Caco-2 (cell line): Measurements from ENCODE around the gene ATG7. TPM values are rescaled to one million over a fixed set of nuclear protein-coding genes. Genes with fewer than 3 reads are reported as not detected.

Experiments
- BruUV-seq: library from RNA; stranded (reverse); fragments of 400-500 nt; replicated peaks from 2 replicates; lab custom pipeline; 2021; lab: Mats Ljungman, UMichigan
- CTCF ChIA-PET: fragments of 300-600 bp; sonication (Branson Sonifier 250); formaldehyde crosslinking; loops from one replicate; lab custom pipeline; 2022; ENCODE audit warnings: antibody characterized with exemption; lab: Charles Lee
- POLR2A ChIA-PET: fragments of 300-600 bp; sonication (Branson Sonifier 250); formaldehyde crosslinking; loops from one replicate; lab custom pipeline; 2022; ENCODE audit warnings: antibody characterized with exemption; lab: Charles Lee
- DNase-seq, 2 experiments: peaks; one replicate each; pipeline versions ENCODE4 v3.0.0 to v3.0.0-alpha.2; 2020 to 2022
- H3K27me3 ChIP-seq: replicated peaks from 2 replicates; pipeline ENCODE4 v1.6.0; 2011; ENCODE audit warnings: low read length; ENCODE audit not compliant: control insufficient read depth, insufficient read depth
- H3K36me3 ChIP-seq: 2 replicates; pipeline ENCODE4 v1.5.1; 2011; ENCODE audit warnings: low read length; ENCODE audit not compliant: control insufficient read depth, insufficient read depth
- H3K4me1 ChIP-seq: fragments of 250-450 bp; sonication (Bioruptor Pico); 2 replicates; pipeline ENCODE4 v1.5.1; 2020; ENCODE audit warnings: mild to moderate bottlenecking
- H3K4me3 ChIP-seq: 2 replicates; pipeline ENCODE4 v1.5.1; 2011; ENCODE audit warnings: low read depth, mild to moderate bottlenecking, control low read depth, low read length
- H3K9me3 ChIP-seq: fragments of 250-450 bp; sonication (Bioruptor Pico); 2 replicates; pipeline ENCODE4 v1.5.1; 2020; ENCODE audit warnings: mild to moderate bottlenecking, moderate library complexity
- H3K27ac Mint-ChIP-seq: one replicate; pipeline ENCODE4 v1.8.0; 2022; ENCODE audit warnings: mixed read lengths; ENCODE audit not compliant: unreplicated experiment
- H3K27me3 Mint-ChIP-seq: one replicate; pipeline ENCODE4 v1.8.0; 2022; ENCODE audit warnings: mixed read lengths; ENCODE audit not compliant: insufficient read depth, unreplicated experiment
- H3K36me3 Mint-ChIP-seq: one replicate; pipeline ENCODE4 v1.8.0; 2022; ENCODE audit warnings: mild to moderate bottlenecking, mixed read lengths; ENCODE audit not compliant: insufficient read depth, unreplicated experiment
- H3K4me1 Mint-ChIP-seq: one replicate; pipeline ENCODE4 v1.8.0; 2022; ENCODE audit warnings: low read depth, mixed read lengths; ENCODE audit not compliant: unreplicated experiment
- H3K4me3 Mint-ChIP-seq: one replicate; pipeline ENCODE4 v1.8.0; 2022; ENCODE audit warnings: mild to moderate bottlenecking, moderate library complexity, mixed read lengths; ENCODE audit not compliant: unreplicated experiment
- H3K9me3 Mint-ChIP-seq: one replicate; pipeline ENCODE4 v1.8.0; 2022; ENCODE audit warnings: mixed read lengths; ENCODE audit not compliant: unreplicated experiment
- intact Hi-C: fragments of 100-400 bp; cut with micrococcal nuclease; formaldehyde crosslinking; loops from one replicate; pipeline ENCODE4 v1.10.0; 2022; ENCODE audit not compliant: unreplicated experiment
- total RNA-seq: library from RNA; stranded (reverse); gene quantifications from 2 replicates; pipeline ENCODE4 v1.2.3, GENCODE V29; 2022
- TF ChIP-seq, protein P1 (sequence below), 2 experiments: fragments of 200-600 bp in 1 of 2; IDR thresholded peaks; 1 replicate in 1 of 2; 2 replicates in 1 of 2; pipeline versions ENCODE4 v1.5.1 to v1.8.0; 2011 to 2022; ENCODE audit warnings: antibody characterized with exemption in 1 of 2, control low read depth in 1 of 2, inconsistent platforms in 1 of 2, low read depth in 1 of 2, low read length in 1 of 2, mild to moderate bottlenecking in 1 of 2, moderate library complexity in 1 of 2; ENCODE audit not compliant: insufficient read depth in 1 of 2, severe bottlenecking in 1 of 2, unreplicated experiment in 1 of 2

The ATG7 gene
- total RNA-seq, 1 experiment from 2014 or later: 24.4 TPM

DNA sequence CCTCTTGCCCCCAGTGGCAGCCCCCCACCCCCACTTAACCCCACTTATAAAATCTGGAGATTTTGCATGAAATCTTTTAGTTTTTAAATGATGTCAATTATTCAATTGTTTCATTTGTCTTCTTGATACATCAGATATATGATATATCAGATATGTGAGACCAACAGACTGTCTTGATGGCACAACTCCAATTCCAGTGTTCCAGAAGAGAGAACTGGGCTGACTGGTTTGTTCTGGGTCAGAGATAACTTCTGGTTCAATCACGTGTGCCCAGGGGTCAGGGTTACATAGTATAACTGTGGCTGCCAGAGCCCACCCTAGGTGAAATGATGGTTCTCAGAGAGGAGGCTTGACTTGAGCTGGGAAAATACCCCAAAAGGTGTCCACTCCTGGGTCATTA lies 32.4 kb upstream of the ATG7 start:
- no peaks in the 10 kb centered on the region for H3K27me3 Mint-ChIP-seq
- Histone ChIP-seq H3K36me3 (no peaks in the 10 kb centered on the region), H3K4me3 (no peak overlapping the region), H3K27me3 (no peaks in the 10 kb centered on the region), H3K4me1 (peaks cover 4% of the 10 kb centered on the region; the same call in 1 of the 2 replicates), H3K9me3 (no peaks in the 10 kb centered on the region)
- H3K9me3 Mint-ChIP-seq: no peaks in the 10 kb centered on the region
- CTCF ChIA-PET: no interaction called here
- TF ChIP-seq, protein P1, sequence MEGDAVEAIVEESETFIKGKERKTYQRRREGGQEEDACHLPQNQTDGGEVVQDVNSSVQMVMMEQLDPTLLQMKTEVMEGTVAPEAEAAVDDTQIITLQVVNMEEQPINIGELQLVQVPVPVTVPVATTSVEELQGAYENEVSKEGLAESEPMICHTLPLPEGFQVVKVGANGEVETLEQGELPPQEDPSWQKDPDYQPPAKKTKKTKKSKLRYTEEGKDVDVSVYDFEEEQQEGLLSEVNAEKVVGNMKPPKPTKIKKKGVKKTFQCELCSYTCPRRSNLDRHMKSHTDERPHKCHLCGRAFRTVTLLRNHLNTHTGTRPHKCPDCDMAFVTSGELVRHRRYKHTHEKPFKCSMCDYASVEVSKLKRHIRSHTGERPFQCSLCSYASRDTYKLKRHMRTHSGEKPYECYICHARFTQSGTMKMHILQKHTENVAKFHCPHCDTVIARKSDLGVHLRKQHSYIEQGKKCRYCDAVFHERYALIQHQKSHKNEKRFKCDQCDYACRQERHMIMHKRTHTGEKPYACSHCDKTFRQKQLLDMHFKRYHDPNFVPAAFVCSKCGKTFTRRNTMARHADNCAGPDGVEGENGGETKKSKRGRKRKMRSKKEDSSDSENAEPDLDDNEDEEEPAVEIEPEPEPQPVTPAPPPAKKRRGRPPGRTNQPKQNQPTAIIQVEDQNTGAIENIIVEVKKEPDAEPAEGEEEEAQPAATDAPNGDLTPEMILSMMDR (IDR thresholded peaks at IDR 0.05; ENCODE audit: insufficient read depth in 1 of 2, low read depth in 1 of 2, low read length in 1 of 2, severe bottlenecking in 1 of 2, unreplicated experiment in 1 of 2): no peak
- BruUV-seq: no TSS peak
- H3K4me3 Mint-ChIP-seq: no peak overlapping the region
- H3K27ac Mint-ChIP-seq: no peak overlapping the region
- POLR2A ChIA-PET: no interaction called here
- intact Hi-C loops: loop anchor here (5.0 kb wide), 1 partner anchor 413 kb away; no protein-coding TSS in a partner anchor
- H3K36me3 Mint-ChIP-seq: no peaks in the 10 kb centered on the region
- no peak for DNase-seq
- H3K4me1 Mint-ChIP-seq: peaks cover 4% of the 10 kb centered on the region

DNA sequence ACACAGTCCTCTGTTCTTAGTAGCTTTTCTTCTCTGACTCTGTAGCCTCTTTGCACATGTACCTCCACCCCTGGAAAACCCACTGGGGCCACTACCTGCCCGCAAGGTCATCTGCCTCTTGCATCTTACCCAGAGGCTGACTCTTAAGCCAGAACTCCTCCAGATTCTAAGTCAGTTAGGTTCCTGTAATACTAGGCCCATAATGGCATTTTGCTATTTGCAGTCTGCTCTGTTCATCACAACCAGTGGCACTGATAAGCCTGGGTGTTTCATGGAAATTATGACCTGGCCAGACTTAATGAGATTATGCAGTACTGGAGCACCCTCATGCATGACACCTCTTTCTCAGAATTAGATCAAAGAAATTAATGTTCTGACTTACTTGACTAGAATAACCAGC lies 31.7 kb upstream of the ATG7 start:
- Mint-ChIP-seq H3K9me3 (no peaks in the 10 kb centered on the region), H3K27me3 (no peaks in the 10 kb centered on the region)

DNA sequence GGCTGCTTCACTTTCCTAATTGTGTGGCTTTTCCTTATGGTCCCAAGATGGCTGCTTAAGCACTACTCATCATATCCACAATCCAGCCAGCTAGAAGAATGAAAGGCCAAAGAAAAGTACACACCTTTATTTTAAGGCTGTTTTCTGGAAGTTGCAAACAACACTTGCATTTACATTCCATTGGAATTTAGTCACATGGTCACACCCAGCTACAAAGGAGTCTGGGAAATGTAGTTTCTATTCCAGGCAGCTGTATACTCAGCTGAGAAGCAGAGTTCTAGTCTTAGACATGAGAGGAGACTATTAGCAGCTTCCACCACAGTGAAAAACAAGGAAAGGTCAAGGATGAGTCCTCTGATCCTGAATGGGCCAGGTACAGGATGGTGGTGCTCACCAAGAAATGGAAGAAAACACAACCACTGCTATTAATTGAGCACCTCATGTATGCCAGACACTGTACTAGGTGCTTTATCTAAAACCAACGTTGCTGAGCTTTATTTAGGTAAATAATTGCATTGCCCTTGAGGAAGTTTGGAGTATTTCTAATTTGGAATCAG lies 28.0 kb upstream of the ATG7 start:
- Mint-ChIP-seq H3K27ac (no peak overlapping the region), H3K27me3 (no peaks in the 10 kb centered on the region), H3K4me1 (peaks cover 4% of the 10 kb centered on the region), H3K4me3 (no peak overlapping the region), H3K36me3 (no peaks in the 10 kb centered on the region), H3K9me3 (no peaks in the 10 kb centered on the region)
- intact Hi-C loops: no loop called here
- BruUV-seq: no TSS peak
- H3K9me3 ChIP-seq: no peaks in the 10 kb centered on the region
- TF ChIP-seq, protein P1 (IDR thresholded peaks at IDR 0.05; ENCODE audit: insufficient read depth in 1 of 2, low read depth in 1 of 2, low read length in 1 of 2, severe bottlenecking in 1 of 2, unreplicated experiment in 1 of 2): no peak
- CTCF ChIA-PET: interaction anchor here (1.1 kb wide), 1 partner anchor 91 kb away, joined by 3 read pairs; no protein-coding TSS in a partner anchor
- no peak overlapping the region for H3K4me3 ChIP-seq
- POLR2A ChIA-PET: interaction anchor here (1.1 kb wide), 1 partner anchor 28 kb away, joined by 4 read pairs; the partner anchor contains the start of gene ATG7
- peaks cover 4% of the 10 kb centered on the region; the same call in 1 of the 2 replicates for H3K4me1 ChIP-seq
- H3K27me3 ChIP-seq: no peaks in the 10 kb centered on the region
- H3K36me3 ChIP-seq: no peaks in the 10 kb centered on the region
- DNase-seq: peak in 1 of 2 experiments; percentile 5

More for the DNA sequence above, 31.7 kb upstream of the ATG7 start:
- H3K9me3 ChIP-seq: no peaks in the 10 kb centered on the region
- H3K4me3 Mint-ChIP-seq: no peak overlapping the region
- no peak for DNase-seq
- H3K4me1 ChIP-seq: peaks cover 4% of the 10 kb centered on the region; the same call in 1 of the 2 replicates
- H3K36me3 Mint-ChIP-seq: no peaks in the 10 kb centered on the region
- H3K4me1 Mint-ChIP-seq: peaks cover 4% of the 10 kb centered on the region
- no peak overlapping the region for H3K27ac Mint-ChIP-seq
- BruUV-seq: no TSS peak
- intact Hi-C loops: no loop called here
- no peak overlapping the region for H3K4me3 ChIP-seq
- H3K36me3 ChIP-seq: no peaks in the 10 kb centered on the region
- ChIA-PET POLR2A (no interaction called here), CTCF (no interaction called here)
- TF ChIP-seq, protein P1 (IDR thresholded peaks at IDR 0.05; ENCODE audit: insufficient read depth in 1 of 2, low read depth in 1 of 2, low read length in 1 of 2, severe bottlenecking in 1 of 2, unreplicated experiment in 1 of 2): no peak
- no peaks in the 10 kb centered on the region for H3K27me3 ChIP-seq
